GM12875 (cell line): ENCODE data around the gene GOLGA6L26.
"Not testable (repeated sequence)": the region's sequence is repeated elsewhere in the genome, so short reads cannot be mapped to it uniquely, and the experiment has no call there.

Experiments
- H3K4me3 ChIP-seq: one replicate; pipeline ENCODE4 v1.5.1; 2011; ENCODE audit warnings: low read depth, low read length, control low read depth

The GOLGA6L26 gene

GRCh38 chr15:23303246-23303645 lies 30.8 kb downstream of the GOLGA6L26 start:
- H3K4me3 ChIP-seq = not testable (repeated sequence)
